Effector memory CD4-positive, alpha-beta T cell (primary cell): ENCODE data around the gene RNF180.

ENCODE experiments used
- DNase-seq, 3 donors: peaks; one replicate each; pipeline ENCODE4 v3.0.0-alpha.2; 2020
- H3K27ac ChIP-seq: 2 replicates; pipeline ENCODE4 v1.7.0; 2013; ENCODE audit warnings: mild to moderate bottlenecking, low read length, moderate library complexity; ENCODE audit not compliant: insufficient read depth, poor library complexity, severe bottlenecking
- H3K27me3 ChIP-seq: replicated peaks from 2 replicates; pipeline ENCODE4 v1.7.0; 2013; ENCODE audit warnings: mild to moderate bottlenecking, low read length; ENCODE audit not compliant: insufficient read depth, control insufficient read depth, poor library complexity, severe bottlenecking
- H3K36me3 ChIP-seq: 2 replicates; pipeline ENCODE4 v1.7.0; 2013; ENCODE audit warnings: mild to moderate bottlenecking, low read length, moderate library complexity; ENCODE audit not compliant: control insufficient read depth, insufficient read depth
- H3K4me1 ChIP-seq: 2 replicates; pipeline ENCODE4 v1.7.0; 2013; ENCODE audit warnings: low read length, mild to moderate bottlenecking; ENCODE audit not compliant: control insufficient read depth, insufficient read depth, poor library complexity, severe bottlenecking
- H3K4me3 ChIP-seq: 2 replicates; pipeline ENCODE4 v1.7.0; 2013; ENCODE audit warnings: low read length, low read depth, mild to moderate bottlenecking; ENCODE audit not compliant: insufficient read depth, poor library complexity, severe bottlenecking
- H3K9me3 ChIP-seq: 2 replicates; pipeline ENCODE4 v1.7.0; 2013; ENCODE audit warnings: mild to moderate bottlenecking, low read length, moderate library complexity; ENCODE audit not compliant: control insufficient read depth

Gene RNF180

DNA sequence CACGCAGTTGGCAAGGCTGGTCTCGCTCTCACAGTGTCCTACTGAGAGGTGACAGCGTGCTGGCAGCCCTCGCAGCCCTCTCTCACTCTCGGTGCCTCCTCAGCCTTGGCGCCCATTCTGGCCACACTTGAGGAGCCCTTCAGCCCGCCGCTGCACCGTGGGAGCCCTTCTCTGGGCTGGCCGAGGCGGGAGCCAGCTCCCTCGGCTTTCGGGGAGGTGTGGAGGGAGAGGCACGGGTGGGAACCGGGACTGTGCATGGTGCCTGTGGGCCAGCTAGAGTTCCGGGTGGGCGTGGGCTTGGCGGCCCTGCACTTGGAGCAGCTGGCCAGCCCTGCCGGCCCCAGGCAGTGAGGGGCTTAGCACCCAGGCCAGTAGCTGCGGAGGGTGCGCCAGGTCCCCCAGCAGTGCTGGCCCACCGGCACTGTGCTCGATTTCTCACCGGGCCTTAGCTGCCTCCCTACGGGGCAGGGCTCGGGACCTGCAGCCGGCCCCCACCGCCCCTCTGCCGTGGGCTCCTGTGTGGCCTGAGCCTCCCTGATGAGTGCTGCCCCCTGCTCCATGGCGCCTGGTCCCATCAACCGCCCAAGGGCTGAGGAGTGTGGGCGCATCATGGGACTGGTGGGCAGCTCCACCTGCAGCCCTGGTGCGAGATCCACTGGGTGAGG is 15.7 kb upstream of the RNF180 start:
- H3K36me3 ChIP-seq, result no peaks in the 10 kb centered on the region
- DNase-seq, result no peak

DNA sequence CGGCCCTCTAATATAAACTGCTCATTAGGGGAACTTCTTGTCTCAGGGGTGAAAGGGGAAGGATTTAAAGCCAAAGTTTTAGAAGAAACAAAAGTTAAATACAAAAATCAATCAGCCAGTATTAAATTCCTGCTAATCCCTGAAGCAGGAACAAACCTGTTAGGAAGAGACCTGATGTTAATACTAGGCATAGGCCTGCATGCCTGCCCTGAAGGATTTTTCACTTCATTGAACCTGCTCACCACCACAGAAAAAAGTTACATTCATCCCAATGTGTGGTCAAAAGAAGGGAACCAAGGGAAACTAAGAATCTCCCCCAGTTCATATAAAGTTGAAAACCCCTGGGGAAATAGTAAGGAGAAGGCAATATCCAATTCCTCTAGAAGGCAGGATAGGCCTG is 9.4 kb upstream of the RNF180 start:
- Histone ChIP-seq H3K27ac (no peak overlapping the region), H3K36me3 (no peaks in the 10 kb centered on the region), H3K9me3 (no peaks in the 10 kb centered on the region), H3K4me3 (no peak overlapping the region), H3K4me1 (no peaks in the 10 kb centered on the region), H3K27me3 (no peaks in the 10 kb centered on the region)
- DNase-seq, result no peak

More for the DNA sequence above, 15.7 kb upstream of the RNF180 start:
- Histone ChIP-seq H3K4me1 (no peaks in the 10 kb centered on the region), H3K27me3 (no peaks in the 10 kb centered on the region), H3K9me3 (no peaks in the 10 kb centered on the region), H3K27ac (no peak overlapping the region), H3K4me3 (no peak overlapping the region)

DNA sequence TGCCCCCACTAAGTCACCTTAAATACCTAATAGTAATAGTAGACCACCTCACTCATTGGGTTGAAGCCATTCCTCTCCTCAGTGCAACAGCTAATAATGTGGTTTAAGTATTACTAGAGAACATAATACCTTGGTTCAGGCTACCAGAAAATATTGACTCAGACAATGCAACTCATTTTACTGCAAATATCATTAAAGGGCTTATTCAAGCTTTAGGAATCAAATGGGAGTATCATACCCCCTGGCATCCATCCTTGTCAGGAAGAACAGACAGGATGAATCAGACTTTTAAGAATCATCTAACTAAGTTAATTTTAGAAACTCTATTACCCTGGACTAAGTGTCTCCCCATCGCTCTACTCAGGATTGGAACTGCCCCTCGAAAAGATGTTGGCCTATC is 6.8 kb upstream of the RNF180 start:
- Histone ChIP-seq H3K27ac (no peak overlapping the region), H3K27me3 (no peaks in the 10 kb centered on the region), H3K36me3 (no peaks in the 10 kb centered on the region), H3K9me3 (no peaks in the 10 kb centered on the region), H3K4me3 (no peak overlapping the region), H3K4me1 (no peaks in the 10 kb centered on the region)
- DNase-seq, result no peak

DNA sequence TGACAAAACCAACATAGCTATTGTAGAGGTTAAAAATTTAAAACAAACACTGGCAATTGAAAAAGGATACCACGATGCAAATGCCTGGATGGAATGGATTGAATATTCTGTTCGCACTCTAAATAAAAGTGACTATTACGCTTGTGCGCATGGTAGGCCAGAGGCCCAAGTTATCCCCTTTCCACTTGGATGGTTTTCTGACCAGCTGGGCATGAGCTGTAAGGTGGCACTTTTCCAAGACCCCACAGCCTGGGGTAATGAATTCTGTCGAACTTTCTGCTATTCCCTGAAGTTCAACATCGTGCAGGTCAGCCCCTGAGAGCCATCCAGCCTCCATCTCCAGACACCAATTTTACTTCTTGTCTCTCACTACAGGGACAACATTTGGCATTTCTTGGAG is 5.4 kb upstream of the RNF180 start:
- Histone ChIP-seq H3K4me3 (no peak overlapping the region), H3K27ac (no peak overlapping the region), H3K4me1 (no peaks in the 10 kb centered on the region), H3K9me3 (no peaks in the 10 kb centered on the region), H3K36me3 (no peaks in the 10 kb centered on the region), H3K27me3 (peaks cover 4% of the 10 kb centered on the region)
- no peak for DNase-seq

DNA sequence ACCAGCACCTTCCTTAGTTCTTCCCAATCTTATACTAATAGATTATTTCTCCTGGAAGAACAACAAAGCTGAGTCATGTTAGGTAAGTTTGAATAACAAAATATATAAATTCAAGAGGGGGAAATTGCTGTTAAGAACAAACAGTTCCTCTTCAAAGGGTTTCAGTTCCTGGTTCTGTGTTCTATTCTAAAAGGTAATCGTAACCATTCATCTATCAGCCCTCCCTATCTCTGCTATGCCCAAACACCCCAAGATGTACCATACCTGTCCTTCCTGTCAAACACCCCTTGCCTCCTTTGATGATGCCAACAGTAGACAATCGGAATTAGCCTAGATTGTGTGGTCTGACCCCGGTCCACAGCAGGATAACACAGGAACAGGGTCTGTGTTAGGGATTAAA is 4.2 kb upstream of the RNF180 start:
- DNase-seq, result no peak
- H3K27me3 ChIP-seq, result peaks cover 5% of the 10 kb centered on the region
- no peaks in the 10 kb centered on the region for H3K9me3 ChIP-seq
- no peak overlapping the region for H3K27ac ChIP-seq
- H3K4me1 ChIP-seq, result no peaks in the 10 kb centered on the region
- no peak overlapping the region for H3K4me3 ChIP-seq
- no peaks in the 10 kb centered on the region for H3K36me3 ChIP-seq

DNA sequence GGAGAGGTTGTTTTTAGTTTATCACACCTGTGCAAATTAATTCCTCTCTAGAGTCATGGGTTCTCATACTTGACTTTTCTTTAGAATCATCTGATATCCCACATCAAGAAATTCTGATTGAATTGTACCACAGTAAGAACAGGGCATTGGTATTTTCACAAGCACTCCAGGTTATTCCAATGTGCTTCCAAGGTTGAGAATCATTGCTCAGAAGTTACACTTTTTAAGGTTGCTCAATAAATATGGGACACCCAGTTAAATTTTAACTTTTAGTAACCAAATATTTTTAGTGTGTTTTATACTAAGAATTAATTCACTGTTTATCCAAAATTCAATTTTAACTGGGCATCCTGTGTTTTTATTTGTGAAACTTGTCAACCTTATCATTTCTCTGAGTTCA is 2.5 kb upstream of the RNF180 start:
- H3K4me1 ChIP-seq, result no peaks in the 10 kb centered on the region

DNA sequence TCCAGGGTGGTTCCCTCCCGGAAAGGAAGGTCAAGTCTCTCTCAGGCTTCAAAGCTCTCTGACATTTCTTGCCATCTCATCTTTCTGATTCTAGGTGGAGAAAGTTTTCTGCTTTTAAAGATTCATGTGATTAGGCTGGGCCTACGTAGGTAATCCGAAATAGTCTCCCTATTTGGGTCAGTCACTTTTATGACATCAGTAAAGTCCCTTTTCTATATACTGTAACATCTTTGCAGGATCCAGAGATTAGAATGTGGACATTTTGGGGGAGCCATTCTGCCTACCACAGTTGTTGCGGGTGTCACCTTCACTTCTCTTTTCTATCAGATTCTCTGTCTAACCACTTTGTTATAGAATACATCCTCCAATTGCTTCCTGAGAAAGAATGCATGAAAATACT is 1.9 kb upstream of the RNF180 start:
- Histone ChIP-seq H3K36me3 (no peaks in the 10 kb centered on the region), H3K27me3 (peaks cover 5% of the 10 kb centered on the region), H3K9me3 (no peaks in the 10 kb centered on the region), H3K27ac (no peak overlapping the region), H3K4me3 (no peak overlapping the region), H3K4me1 (no peaks in the 10 kb centered on the region)
- DNase-seq, result no peak

More for the DNA sequence above, 2.5 kb upstream of the RNF180 start:
- Histone ChIP-seq H3K27me3 (peaks cover 5% of the 10 kb centered on the region), H3K9me3 (no peaks in the 10 kb centered on the region), H3K27ac (no peak overlapping the region), H3K36me3 (no peaks in the 10 kb centered on the region), H3K4me3 (no peak overlapping the region)
- no peak for DNase-seq

DNA sequence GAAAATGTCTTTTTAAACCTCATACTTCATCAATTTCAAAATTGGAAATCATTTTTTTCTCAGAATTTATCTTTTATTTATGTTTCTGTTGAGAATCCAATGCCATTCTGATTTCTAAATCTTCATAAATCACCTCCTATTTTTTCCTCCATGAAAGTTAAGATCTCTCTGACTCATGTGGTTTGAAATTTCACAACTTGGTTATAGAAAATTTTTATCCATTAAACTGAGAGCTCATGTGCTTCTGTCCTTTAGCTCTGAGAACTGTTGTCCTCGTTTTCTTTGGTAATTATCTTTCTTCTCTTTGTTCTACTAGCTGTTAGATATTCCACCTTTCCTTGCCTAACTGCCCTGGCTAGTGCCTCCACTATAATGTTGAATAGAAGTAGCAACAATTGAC is 1.5 kb upstream of the RNF180 start:
- H3K4me3 ChIP-seq, result no peak overlapping the region
- H3K36me3 ChIP-seq, result no peaks in the 10 kb centered on the region
- H3K9me3 ChIP-seq, result no peaks in the 10 kb centered on the region
- no peak for DNase-seq
- H3K27me3 ChIP-seq, result peaks cover 5% of the 10 kb centered on the region
- H3K4me1 ChIP-seq, result no peaks in the 10 kb centered on the region
- no peak overlapping the region for H3K27ac ChIP-seq

DNA sequence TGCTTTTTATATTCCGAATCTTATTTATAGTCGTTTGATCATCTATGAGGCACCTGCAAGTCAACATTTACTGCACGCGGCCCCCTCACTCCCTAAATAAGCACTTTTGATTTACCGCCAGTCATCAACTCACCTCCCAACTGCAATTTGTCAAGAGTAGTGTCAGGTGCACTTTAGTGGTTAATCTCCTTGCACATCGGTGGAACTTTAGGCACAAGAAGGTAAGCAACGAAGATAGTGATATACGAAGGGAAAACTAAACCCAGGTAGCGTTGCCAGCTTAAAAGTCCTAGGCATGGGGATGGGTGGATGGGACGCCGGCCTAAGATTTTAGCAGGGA is 513 bp upstream of the RNF180 start:
- Histone ChIP-seq H3K4me3 (no peak overlapping the region), H3K27ac (no peak overlapping the region), H3K27me3 (peaks cover 5% of the 10 kb centered on the region), H3K4me1 (no peaks in the 10 kb centered on the region), H3K9me3 (no peaks in the 10 kb centered on the region), H3K36me3 (no peaks in the 10 kb centered on the region)
- no peak for DNase-seq

DNA sequence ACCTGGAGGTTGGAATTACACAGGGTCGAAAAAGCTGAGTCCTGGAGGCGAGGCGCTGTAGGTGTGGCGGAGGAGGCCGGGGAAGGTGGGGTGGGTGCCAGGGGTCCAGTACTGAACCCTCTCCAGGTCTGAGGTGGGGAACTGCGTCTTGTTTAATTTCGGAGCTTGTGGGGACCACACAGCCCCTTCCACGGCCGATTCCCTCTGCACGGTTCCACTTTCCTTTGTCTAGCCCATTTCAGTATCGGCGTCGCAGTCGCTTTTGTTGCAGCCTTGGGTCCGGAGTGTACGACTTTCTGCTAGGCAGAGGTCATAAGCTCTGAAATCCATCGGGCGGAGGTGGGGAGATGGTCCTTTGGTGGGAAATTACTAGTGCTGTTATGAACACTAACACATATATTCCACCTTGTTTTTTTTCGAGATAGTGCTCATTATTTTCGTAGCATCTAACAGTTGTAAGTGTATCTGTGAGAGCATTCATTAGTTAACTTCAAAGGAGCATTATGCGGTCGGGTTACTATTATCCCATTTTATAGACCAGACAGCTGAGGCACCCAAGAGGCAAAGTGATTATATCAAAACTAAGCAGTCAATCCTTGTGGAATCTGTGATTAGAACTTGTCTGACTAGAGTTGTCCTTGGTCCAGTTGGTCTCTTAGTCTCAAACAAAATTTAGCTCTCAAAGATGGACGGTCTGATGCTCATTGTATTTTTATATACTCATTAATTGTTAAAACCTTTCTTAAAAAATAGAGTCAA is 737 bp downstream of the RNF180 start:
- Histone ChIP-seq H3K36me3 (no peaks in the 10 kb centered on the region), H3K9me3 (no peaks in the 10 kb centered on the region), H3K4me1 (no peaks in the 10 kb centered on the region), H3K4me3 (no peak overlapping the region), H3K27me3 (peaks cover 5% of the 10 kb centered on the region), H3K27ac (no peak overlapping the region)
- DNase-seq, result no peak
